Upper lobe of left lung (tissue), 6 donors: Measurements from ENCODE around the gene WFIKKN2. TPM values are rescaled to one million over a fixed set of nuclear protein-coding genes. Genes with fewer than 3 reads are reported as not detected.

Experiments used
- ATAC-seq, 2 donors: fragments of 200-7000 bp; cut with Tn5 transposase; one replicate each; pipeline ENCODE4 v1.9.1; 2022; ENCODE audit warnings: mild to moderate bottlenecking in 2 of 2, moderate library complexity in 2 of 2; ENCODE audit not compliant: low FRiP score in 2 of 2
- DNase-seq, 2 donors: peaks; one replicate each; pipeline ENCODE4 v3.0.0-alpha.2; 2019 to 2020
- H3K27ac ChIP-seq, 4 donors: fragments of 200-600 bp; sonication (generic); one replicate each; pipeline ENCODE4 v1.5.1; 2016 to 2019
- H3K27me3 ChIP-seq, 4 donors: fragments of 200-600 bp; sonication (generic); one replicate each; pipeline ENCODE4 v1.5.1; 2017 to 2019
- H3K36me3 ChIP-seq, 4 donors: fragments of 200-600 bp; sonication (generic); one replicate each; pipeline ENCODE4 v1.5.1; 2016 to 2019
- H3K4me1 ChIP-seq, 4 donors: fragments of 200-600 bp; sonication (generic); one replicate each; pipeline ENCODE4 v1.5.1; 2018 to 2019
- H3K4me3 ChIP-seq, 4 donors: fragments of 200-600 bp; sonication (generic); one replicate each; pipeline ENCODE4 v1.5.1; 2017 to 2019; ENCODE audit warnings: mild to moderate bottlenecking in 2 of 4, moderate library complexity in 1 of 4
- H3K9me3 ChIP-seq, 4 donors: fragments of 200-600 bp; sonication (generic); one replicate each; pipeline ENCODE4 v1.5.1; 2018 to 2019
- CTCF ChIP-seq, 6 experiments: fragments of 450-650 bp in 4 of 6; fragments of 200-600 bp in 2 of 6; sonication (generic) in 2 of 6; IDR thresholded peaks; one replicate each; pipeline ENCODE4 v1.5.1; 2016 to 2019; ENCODE audit warnings: antibody characterized with exemption in 6 of 6
- EP300 ChIP-seq, 4 donors: sonication (generic); formaldehyde crosslinking; IDR thresholded peaks; one replicate each; pipeline ENCODE4 v1.5.1; 2017; ENCODE audit warnings: antibody characterized with exemption in 4 of 4, control low read depth in 2 of 4
- POLR2A ChIP-seq, 4 donors: fragments of 450-650 bp; IDR thresholded peaks; one replicate each; pipeline ENCODE4 v1.5.1; 2016 to 2017; ENCODE audit warnings: antibody characterized with exemption in 4 of 4, mild to moderate bottlenecking in 2 of 4
- POLR2AphosphoS5 ChIP-seq, 2 donors: sonication (generic); formaldehyde crosslinking; IDR thresholded peaks; one replicate each; pipeline ENCODE4 v1.5.1; 2017; ENCODE audit warnings: antibody characterized with exemption in 2 of 2
- WGBS, 2 donors: methylation state at CpG; one replicate each; pipeline ENCODE4 v1.1.5; 2017 to 2018; 5-methylcytosine and 5-hydroxymethylcytosine counted together
- total RNA-seq, 6 donors: library from RNA; depleted of rRNA in 4 of 6; stranded (reverse); fragments of >200 nt in 4 of 6; gene quantifications; one replicate each; pipeline versions ENCODE4 v1.1.0 to v1.2.1, GENCODE V29; 2016 to 2021
- donor health status: DM: no; HTN: no; CAD: no; lungs with moderate emphysema.
- donor health status: DM: no; HTN: yes; CAD: no; lungs with severe emphysema.

Gene WFIKKN2
- total RNA-seq, 6 donors from 2014 or later: 0.23 TPM; not detected in 5

GRCh38 chr17:50884439-50885311 lies 49.3 kb downstream of the WFIKKN2 start:
- H3K4me3 ChIP-seq: no peak overlapping the region
- TF ChIP-seq POLR2AphosphoS5 (IDR thresholded peaks at IDR 0.05) (no peak), POLR2A (IDR thresholded peaks at IDR 0.05) (no peak), CTCF (IDR thresholded peaks at IDR 0.05) (no peak), EP300 (IDR thresholded peaks at IDR 0.05) (no peak)
- DNase-seq (peak in 1 of 2 donors; percentile 66), ATAC-seq (peak; percentile 63 to 85)
- 77 to 79% methylated on average over 7 to 8 of the region's 8 CpGs for WGBS, 2 donors
- H3K27me3 ChIP-seq: no peaks in the 10 kb centered on the region
- peaks cover 3 to 15% (median 10%) of the 10 kb centered on the region in 4 donors for H3K4me1 ChIP-seq
- no peaks in the 10 kb centered on the region for H3K9me3 ChIP-seq
- H3K27ac ChIP-seq: peak overlapping the region; percentile 56 to 68 (median 60)
- no peaks in the 10 kb centered on the region for H3K36me3 ChIP-seq

- Histone ChIP-seq H3K4me3 (no peak overlapping the region), H3K36me3 (no peaks in the 10 kb centered on the region), H3K4me1 (peaks cover 3 to 15% (median 10%) of the 10 kb centered on the region in 4 donors), H3K27ac (no peak overlapping the region), H3K9me3 (no peaks in the 10 kb centered on the region), H3K27me3 (no peaks in the 10 kb centered on the region)
- DNase-seq (no peak), ATAC-seq (no peak)
- TF ChIP-seq EP300 (IDR thresholded peaks at IDR 0.05): no peak
- no peak for TF ChIP-seq CTCF (IDR thresholded peaks at IDR 0.05)
- no peak for TF ChIP-seq POLR2A (IDR thresholded peaks at IDR 0.05)
- TF ChIP-seq POLR2AphosphoS5 (IDR thresholded peaks at IDR 0.05): no peak
- 95 to 97% methylated on average over 5 of the region's 5 CpGs for WGBS, 2 donors
Observed at GRCh38 chr17:50887705-50888245, 52.4 kb downstream of the WFIKKN2 start.

- H3K4me1 ChIP-seq: peaks cover 0 to 3% (median 3%) of the 10 kb centered on the region in 4 donors
- ATAC-seq (no peak), DNase-seq (no peak)
- TF ChIP-seq POLR2AphosphoS5 (IDR thresholded peaks at IDR 0.05): no peak
- TF ChIP-seq CTCF (IDR thresholded peaks at IDR 0.05): no peak
- no peak for TF ChIP-seq EP300 (IDR thresholded peaks at IDR 0.05)
- TF ChIP-seq POLR2A (IDR thresholded peaks at IDR 0.05): no peak
- H3K27ac ChIP-seq: no peak overlapping the region
- 91 to 96% methylated on average over 3 of the region's 3 CpGs for WGBS, 2 donors
- no peaks in the 10 kb centered on the region for H3K9me3 ChIP-seq
- H3K36me3 ChIP-seq: no peaks in the 10 kb centered on the region
- no peak overlapping the region for H3K4me3 ChIP-seq
- no peaks in the 10 kb centered on the region for H3K27me3 ChIP-seq
Observed at GRCh38 chr17:50889528-50890118, 54.2 kb downstream of the WFIKKN2 start.

GRCh38 chr17:50890675-50891516 lies 55.5 kb downstream of the WFIKKN2 start:
- H3K36me3 ChIP-seq: no peaks in the 10 kb centered on the region
- H3K4me1 ChIP-seq: no peaks in the 10 kb centered on the region
- H3K27me3 ChIP-seq: no peaks in the 10 kb centered on the region
- no peak overlapping the region for H3K4me3 ChIP-seq
- WGBS, 2 donors: 79 to 84% methylated on average over 12 of the region's 12 CpGs
- no peaks in the 10 kb centered on the region for H3K9me3 ChIP-seq
- H3K27ac ChIP-seq: no peak overlapping the region
- no peak for TF ChIP-seq EP300 (IDR thresholded peaks at IDR 0.05)
- no peak for TF ChIP-seq POLR2A (IDR thresholded peaks at IDR 0.05)
- TF ChIP-seq CTCF (IDR thresholded peaks at IDR 0.05): no peak
- no peak for TF ChIP-seq POLR2AphosphoS5 (IDR thresholded peaks at IDR 0.05)
- ATAC-seq: no peak
- DNase-seq: no peak
